ENCODE measurements around the gene MARK2.

DNA sequence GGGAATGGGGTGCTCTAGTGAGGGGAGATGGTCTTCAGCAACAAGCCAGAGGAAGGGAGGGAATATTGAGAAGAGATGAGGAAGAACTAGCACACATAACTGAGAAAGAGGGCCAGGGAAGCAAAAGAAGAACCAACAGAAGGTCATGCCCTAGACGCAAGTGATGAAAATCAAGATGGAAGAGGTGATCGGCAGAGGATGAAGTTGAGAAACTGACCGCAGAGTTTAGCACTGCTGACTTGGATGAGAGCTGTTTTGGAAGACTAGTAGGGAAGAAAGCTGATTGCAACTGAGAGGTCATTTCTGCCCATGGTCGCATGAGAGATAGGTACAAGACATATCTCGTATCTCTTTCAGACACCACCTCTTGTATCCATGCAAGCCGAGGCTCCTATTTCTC lies 22.7 kb upstream of the MARK2 start:
- TF ChIP-seq, protein P1, sequence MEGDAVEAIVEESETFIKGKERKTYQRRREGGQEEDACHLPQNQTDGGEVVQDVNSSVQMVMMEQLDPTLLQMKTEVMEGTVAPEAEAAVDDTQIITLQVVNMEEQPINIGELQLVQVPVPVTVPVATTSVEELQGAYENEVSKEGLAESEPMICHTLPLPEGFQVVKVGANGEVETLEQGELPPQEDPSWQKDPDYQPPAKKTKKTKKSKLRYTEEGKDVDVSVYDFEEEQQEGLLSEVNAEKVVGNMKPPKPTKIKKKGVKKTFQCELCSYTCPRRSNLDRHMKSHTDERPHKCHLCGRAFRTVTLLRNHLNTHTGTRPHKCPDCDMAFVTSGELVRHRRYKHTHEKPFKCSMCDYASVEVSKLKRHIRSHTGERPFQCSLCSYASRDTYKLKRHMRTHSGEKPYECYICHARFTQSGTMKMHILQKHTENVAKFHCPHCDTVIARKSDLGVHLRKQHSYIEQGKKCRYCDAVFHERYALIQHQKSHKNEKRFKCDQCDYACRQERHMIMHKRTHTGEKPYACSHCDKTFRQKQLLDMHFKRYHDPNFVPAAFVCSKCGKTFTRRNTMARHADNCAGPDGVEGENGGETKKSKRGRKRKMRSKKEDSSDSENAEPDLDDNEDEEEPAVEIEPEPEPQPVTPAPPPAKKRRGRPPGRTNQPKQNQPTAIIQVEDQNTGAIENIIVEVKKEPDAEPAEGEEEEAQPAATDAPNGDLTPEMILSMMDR (IDR thresholded peaks at IDR 0.05), result no peak
- no peak for TF ChIP-seq EZH2 (IDR thresholded peaks at IDR 0.05)
